ENCODE data around the gene PIAS2.
"Not testable (repeated sequence)": the region's sequence is repeated elsewhere in the genome, so short reads cannot be mapped to it uniquely, and the experiment has no call there.

PIAS2 gene

DNA sequence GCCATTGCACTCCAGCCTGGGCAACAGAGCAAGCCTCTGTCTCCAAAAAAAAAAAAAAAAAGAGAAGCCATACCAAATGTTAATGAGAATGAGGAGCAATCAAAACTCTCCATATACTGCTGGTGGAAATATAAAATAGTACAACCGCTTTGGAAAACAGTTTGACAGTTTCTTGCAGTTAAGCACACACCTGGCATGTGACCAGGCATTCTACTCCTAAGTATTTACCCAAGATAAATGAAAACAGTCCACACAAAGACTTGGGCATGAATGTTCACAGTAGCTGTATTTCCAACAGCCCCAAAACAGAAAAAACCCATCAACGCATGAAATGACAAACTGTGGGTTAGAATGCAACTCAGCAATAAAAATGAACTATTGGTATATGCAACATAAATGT lies 84.5 kb downstream of the PIAS2 start:
- DNase-seq (ENCODE audit: low read depth, low spot score): no peak

DNA sequence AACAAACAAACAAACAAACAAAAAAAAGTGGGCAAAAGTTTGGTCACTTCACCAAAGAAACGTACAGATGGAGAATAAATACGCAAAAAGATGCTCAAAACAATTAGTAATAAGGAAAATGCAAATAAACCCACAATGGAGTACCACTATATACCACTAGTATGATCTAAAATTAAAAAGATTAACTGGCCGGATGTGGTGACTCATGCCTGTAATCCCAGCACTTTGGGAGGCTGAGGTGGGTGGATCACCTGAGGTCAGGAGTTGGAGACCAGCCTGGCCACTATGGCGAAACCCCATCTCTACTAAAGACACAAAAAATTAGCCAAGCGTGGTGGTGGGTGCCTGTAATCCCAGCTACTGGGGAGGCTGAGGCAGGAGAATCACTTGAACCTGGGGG lies 84.9 kb downstream of the PIAS2 start:
- not testable (repeated sequence) for DNase-seq (ENCODE audit: low read depth, low spot score)

DNA sequence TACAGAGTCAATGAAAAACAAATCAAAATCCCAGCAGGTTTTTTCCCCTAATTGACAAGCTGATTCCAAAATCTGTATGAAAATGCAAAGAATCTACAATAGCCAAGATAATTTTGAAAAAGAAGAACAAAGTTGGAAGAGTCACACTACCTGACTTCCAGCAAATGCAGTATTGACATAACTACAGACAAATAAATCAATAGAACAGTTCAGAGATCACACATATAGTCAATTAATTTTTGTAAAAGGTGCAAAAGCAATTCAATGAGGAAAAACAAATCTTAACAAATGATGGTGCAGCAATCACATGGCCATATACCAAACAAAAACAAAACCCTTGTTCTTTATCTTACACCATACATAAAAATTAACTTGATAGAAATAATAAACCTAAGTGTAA lies 85.9 kb downstream of the PIAS2 start:
- DNase-seq (ENCODE audit: low read depth, low spot score): no peak

DNA sequence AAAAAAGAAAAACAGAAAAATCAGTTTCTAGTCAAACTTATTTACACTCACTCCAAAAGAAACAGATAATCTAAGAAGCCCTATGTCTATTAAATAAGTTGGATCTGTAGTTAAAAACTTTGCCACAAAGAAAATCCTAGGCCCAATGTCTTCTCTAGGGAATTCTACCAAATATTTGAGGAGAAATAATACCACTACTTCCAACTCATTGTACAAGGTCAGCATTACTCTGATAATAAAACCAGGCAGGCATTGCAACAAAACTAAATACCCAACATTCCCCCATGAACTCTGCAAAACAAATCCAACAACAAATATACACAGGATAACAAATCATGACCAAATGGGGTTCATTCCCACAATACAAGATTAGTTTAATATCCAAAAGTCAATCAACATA lies 86.7 kb downstream of the PIAS2 start:
- DNase-seq (ENCODE audit: low read depth, low spot score): no peak

DNA sequence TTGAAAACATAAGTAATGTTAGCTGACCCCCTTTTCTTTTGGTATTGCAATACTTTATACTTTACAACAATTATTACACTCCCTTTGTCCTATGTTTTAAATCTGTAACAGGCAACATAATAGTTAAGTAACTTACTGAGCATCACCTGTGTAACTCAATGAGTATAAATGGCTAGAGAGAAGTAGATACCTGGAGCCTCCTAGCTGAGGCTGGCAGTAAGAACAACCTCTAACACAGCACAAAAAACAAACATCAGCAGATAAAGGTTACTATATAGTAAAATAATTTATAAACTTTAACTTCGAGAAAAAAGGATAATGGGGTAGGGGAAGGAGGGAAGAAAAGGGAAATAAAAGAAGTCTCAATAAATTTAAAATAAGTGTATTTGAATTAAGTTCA lies 87.4 kb downstream of the PIAS2 start:
- DNase-seq (ENCODE audit: low read depth, low spot score): no peak

DNA sequence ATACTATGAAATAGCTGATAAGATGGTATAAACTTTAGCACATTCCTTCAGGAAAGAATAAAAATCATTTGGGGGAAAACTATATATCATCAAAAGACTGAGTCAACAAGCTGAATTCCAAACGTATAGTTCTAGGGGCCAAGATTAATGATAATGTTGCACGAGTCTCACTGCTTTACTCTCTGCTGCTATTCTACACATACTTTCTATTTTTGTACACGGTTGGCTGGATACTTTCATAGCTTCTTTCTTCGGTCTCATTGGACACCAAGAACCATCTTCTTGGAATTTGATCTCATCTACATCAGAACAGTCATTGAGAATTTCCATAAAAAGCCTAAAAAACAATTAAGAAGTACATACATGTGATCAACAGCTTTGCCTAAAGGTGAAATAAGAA lies 87.8 kb downstream of the PIAS2 start:
- no peak for DNase-seq (ENCODE audit: low read depth, low spot score)

DNA sequence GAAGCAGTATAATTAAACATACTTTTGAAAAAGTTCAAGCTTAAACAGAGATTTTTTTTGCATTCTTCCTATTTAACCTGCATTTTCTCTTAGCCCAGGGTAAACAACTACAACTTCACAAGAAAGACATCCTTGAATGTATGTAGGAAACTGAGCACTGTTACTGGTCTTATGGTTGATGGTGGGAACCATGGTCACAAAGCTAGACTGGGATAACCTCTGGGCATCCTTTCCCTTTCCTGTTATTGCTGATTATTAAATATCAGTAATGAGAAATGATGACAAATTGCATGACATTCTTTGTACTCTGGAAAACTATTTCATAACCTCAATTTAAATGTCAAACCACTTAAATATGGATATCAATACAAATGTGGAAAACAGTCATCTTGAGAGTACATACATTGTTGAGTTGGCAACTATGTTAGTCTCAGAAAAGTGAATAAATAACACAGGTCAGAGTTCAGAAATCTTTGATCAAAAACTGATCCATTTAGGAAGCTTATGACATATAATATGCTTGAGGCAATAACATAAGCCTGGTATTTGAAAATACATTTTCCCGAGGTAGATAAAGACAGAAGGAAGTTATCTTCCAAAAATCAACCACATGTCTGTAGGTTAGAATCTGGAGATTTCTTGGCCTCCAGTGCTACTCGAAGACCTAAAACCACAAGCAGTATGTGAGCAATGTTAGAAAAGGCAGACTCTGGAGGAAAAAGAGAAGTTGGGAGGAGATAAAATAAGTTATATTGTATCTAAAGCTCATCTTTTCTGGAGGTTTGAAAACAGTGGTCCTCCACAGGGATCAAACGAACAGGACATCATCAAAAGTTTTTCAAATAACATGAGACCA lies 95.2 kb downstream of the PIAS2 start:
- DNase-seq (ENCODE audit: low read depth, low spot score): no peak

DNA sequence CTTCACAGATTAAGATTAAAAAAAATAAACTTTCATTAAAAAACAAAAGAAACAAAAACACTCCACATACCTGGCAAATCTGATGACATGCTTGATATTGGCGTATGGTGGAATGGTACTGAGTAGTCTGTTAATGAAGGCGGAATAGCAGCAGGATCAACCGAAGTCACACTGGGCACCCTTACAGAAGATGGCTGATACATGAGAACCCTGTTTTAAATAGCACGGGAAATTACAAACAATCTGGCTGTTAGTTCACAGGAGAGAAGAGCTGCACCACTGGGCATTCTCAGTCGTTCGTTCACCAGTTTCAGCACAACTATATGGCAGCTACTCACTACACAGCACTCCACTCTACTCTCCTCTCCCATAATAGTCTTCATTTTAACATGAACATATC lies 96.4 kb downstream of the PIAS2 start:
- no peak for DNase-seq (ENCODE audit: low read depth, low spot score)

DNA sequence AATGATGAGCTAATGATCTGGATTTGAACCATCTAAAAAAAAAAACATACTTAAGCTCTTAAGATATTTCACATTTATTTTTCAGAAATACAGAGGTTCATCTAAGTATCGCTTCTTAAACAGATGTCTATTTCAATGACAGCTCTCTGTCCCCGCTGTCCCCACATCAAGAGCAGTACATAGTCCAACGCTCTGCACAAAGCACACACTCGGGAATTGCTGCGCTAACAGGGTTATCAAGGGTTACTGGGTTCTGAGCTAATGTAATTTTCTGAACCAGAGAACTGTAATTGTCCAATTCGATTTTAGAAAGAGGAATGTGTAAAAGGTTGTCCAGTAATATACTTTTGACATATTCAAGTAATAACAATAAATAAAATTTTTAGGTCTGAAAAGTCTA lies 101.6 kb downstream of the PIAS2 start:
- no peak for DNase-seq (ENCODE audit: low read depth, low spot score)

DNA sequence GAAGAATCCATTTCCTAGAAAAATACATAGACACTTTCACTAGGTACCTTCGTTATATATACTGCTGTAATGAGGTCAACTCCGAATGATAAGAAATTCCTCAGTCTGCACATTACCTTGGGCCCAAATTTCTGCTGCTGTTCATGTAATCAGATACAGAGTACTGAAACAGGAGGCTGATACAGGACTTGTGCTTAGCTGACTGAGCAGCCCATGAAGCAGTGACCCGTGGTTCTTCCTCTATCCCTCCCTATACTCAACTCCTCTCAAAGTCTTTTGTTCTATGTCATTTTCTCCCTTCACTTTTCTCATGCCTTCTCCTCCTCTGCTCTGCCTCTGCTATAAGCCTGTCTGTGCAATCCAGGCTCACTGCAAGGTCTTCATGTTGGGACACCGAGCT lies 102.9 kb downstream of the PIAS2 start:
- no peak for DNase-seq (ENCODE audit: low read depth, low spot score)

DNA sequence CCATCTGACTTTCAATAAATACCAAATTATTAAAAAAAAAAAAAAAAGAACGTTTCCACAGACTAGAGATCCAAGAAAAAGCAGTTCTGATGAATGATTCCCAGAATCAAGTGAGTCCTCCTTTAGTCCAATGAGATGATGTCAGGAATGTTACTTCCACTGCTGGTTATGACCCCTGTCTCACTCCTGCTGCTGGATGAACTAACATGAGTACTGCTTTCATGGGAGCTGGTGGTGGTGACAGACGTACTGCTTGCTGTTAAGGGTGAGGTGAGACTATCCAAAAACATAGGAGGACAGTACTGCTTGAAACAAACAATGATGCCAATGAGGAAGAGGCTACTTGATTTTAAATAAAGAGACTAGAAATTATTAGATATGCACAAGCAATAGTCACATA lies 105.0 kb downstream of the PIAS2 start:
- no peak for DNase-seq (ENCODE audit: low read depth, low spot score)

DNA sequence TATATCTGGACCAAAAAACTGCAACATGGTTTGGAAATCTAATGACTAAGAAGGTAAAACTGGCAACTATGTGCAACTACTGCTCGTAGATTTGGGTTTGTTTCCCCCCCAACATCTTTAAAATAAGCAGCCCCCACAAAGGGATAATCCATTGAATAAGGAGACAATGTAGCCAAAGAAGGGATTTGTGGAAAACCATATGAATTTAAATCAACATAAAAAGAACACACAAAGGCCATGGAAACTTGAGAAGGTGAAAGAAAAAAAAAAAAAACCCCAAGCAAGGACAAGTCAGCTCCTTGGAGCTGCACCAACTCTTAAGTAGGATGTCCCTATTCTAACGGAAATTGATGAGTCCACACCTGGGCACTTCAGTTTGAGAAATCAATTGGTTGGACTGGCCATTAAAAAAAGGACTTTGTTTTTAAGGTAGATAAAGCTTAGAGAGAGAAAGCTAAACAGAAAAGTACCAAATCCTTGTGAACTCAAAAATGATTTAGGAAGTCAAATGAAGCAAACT lies 106.8 kb downstream of the PIAS2 start:
- no peak for DNase-seq (ENCODE audit: low read depth, low spot score)

DNA sequence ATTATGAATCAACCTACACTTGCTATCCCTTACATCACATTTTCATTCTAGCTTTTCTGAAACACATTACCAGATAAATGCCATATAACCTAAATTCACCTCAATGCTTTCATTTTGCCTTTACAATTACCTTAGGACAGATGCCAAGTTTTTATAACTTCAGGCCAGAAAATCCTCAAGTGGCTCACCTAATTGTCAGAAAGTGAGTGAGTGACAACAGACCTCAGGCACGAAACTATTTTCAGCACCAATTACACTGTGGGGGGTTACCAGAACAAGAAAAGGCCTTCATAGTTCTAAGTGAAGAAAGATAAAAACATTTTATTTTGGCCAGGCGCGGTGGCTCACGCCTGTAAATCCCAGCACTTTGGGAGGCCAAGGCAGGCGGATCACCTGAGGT lies 108.2 kb downstream of the PIAS2 start:
- no peak for DNase-seq (ENCODE audit: low read depth, low spot score)

DNA sequence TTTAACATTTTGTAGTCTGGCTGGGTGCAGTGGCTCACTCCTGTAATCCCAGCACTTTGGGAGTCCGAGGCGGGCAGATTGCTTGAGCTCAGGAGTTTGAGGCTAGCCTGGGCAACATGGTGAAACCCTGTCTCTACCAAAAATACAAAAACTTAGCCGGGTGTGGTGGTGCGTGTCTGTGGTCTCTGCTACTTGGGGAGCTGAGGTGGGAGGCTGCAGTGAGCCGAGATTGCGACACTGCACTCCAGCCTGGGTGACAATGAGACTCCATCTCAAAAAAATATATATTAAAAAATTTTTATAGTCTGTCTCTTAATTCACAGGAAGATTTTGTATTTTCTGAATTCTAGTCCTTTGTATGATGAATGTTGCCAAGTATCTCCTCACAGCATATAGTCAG lies 121.4 kb downstream of the PIAS2 start:
- DNase-seq (ENCODE audit: low read depth, low spot score): not testable (repeated sequence)

DNA sequence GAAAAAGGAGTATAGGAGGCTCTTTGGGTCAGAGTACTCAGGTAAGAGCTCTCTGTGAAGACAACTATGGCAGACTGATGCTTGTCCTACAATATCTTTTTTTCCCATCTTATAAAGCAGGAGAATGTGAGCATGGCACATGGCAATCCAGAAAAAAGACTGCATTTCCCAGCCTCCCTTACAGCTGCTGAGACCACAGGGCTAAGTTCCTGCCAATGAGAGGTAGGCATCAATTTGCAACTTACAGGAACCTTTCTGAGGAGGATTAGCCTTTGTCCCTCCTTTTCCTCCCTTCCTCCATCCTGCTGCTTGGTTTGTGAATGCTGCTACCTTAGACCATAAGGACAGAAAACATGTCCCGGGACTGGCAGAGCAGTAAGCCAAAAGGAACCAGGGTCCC lies 122.7 kb downstream of the PIAS2 start:
- no peak for DNase-seq (ENCODE audit: low read depth, low spot score)

DNA sequence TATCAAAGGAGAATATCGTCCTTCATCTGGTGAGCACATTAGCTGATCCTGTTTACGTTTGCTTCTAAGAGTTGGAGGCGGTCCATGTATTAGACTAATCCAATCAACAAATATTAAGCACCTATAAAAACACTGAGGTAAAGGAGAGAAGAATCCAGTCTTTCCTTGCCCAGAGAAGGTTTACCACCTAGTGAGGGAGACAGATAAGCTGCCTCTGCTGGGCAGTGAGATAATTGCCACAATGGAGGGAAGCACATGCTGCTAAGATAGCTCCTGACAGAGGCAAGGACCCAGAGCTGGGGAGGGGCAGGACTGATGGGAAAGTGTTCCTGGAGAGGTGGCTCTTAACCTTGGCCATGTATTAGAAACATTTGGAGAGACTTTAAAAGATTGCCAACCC lies 123.7 kb downstream of the PIAS2 start:
- DNase-seq (ENCODE audit: low read depth, low spot score): no peak

DNA sequence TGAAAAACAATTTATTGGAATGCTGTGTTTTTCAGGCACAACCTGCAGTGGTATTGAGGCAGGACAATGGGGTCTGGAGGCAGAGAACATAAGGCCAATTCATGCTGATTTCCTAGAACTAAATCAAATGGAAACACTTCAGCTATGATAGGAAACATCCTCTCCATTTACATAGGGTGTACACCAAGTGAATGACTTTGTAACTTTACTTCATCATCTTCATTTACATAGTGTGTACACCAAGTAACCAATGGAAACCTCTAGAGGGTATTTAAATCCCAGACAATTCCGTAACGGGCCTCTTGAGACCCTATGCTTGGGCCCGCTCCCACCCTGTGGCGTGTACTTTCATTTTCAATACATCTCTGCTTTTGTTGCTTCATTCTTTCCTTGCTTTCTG lies 128.2 kb downstream of the PIAS2 start:
- DNase-seq (ENCODE audit: low read depth, low spot score): no peak

DNA sequence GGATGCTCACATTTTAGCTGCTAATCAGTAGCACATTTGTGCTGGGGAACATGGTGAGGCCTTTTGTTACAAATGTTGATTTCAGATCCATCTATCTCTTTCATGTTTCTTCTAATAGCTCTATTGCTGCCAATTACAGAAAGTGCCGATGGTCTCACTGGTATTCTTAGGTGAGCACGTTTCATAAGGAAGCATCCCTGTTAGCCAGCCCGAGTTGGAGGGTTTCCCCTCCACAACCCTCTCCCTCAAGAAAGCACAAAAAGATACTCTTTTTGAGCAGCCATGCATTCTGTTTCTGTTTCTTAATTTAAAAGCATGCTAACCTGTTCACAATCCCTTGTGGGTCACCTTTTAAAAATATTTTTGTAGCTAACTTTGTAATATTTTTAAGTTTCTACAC lies 129.6 kb downstream of the PIAS2 start:
- DNase-seq (ENCODE audit: low read depth, low spot score): no peak

DNA sequence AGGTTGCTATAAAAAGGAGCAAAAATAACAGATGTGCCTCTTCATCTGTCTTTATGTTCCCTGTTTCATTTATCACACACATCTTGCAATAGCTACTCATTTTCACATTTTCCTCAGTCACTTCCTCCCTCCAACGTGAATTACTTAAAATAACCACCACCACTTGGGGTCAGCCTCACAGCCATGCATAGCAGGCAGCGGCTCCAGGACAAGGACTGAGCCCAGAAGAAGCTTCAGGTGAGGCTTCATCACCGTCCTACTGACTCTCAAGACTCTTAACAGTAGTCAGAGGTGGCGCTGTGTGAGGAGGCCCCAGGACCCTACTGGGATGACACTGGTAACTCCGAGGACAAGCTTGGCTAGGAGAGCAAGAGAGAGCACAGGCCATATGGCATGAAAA lies 144.9 kb downstream of the PIAS2 start:
- DNase-seq (ENCODE audit: low read depth, low spot score): no peak

DNA sequence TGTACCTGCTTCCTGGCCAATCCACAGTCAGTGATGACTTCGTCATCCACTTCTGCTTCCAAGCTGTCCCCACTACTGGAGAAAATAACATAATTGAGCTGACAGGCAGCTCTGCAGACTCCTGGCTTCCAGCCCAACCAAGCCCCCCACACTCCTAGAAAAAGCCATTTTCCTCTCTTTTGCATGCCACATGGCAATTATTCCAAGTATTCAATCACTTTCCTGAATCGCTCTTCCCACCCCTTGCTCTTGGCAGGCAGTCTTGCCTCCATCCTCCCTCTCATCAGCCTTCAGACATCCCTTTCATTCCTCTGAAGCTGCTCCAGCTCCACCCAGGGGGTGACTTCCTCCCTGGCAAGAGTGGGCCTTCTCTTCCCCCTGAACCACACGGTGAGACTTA lies 146.2 kb downstream of the PIAS2 start:
- no peak for DNase-seq (ENCODE audit: low read depth, low spot score)

DNA sequence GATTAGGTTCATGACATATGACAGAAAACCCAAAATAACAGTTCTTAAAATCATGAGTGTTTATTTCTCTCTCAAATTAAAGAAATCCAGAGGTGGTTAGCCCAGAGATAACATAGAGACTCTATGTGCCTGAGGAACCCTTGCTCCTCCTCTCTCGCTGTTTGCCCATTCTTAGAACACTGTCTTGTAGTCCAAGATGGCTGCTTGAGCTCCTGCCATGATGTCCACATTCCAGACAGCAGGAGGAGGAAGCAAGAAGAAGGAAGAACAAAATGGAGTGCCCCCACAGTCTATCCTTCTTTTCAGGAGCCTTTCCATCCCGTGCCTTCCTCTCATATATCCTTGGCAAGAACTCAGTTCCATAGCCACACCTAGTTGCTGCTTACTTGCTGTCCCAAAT lies 146.6 kb downstream of the PIAS2 start:
- no peak for DNase-seq (ENCODE audit: low read depth, low spot score)

DNA sequence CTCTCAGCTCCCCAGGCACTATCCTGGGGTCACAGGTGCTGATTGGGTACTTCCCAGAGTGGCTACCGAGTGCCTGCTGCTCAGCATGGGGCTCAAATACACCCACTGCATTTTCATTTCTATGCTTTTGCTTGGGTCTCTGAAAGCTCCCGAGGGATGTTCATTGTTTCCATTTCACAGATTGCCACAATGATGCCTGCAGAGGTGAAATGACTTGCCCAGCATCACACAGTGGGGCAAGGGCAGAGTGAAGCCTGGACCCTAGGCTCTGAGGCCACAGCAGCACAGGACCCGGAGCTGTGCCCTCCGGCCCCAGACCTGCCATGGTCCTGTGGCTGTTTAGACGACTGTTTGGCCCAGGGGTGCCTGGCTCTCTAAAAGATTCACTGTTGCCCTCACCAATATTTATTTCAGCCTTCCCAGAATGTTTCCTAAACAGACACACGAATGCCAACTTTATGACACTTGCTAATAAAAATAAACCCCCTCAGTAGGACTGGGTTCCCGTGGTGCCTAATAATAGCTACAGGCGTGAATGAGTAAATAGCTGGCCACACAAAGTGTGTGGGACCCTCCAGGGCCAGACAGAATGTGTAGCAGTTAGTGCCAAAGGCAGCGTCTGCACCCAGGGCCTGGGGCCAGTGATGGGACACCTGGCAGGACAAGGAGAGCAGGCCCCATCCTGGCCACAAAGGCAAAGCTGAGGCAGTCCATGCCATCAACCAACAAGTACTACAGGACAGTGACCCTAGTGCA lies 149.0 kb downstream of the PIAS2 start:
- no peak for DNase-seq (ENCODE audit: low read depth, low spot score)

DNA sequence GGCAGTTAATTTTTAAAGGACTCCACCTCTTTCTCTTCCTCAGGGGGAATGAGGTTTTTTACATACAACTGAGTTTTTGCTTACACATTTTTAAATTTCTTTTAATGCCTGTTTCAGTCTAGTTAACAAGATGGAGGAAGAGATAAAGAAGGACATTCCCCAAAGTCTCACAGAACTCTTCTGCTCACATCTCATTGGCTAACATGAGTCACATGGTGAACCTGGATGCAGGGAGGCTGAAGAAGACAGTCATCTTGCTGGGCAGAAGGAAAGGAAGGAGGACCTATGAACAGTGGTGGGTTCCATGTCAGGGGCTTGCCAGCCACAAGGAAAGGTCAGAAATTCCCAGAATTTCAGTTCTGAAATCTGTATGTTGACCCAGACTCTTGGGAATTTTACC lies 150.1 kb downstream of the PIAS2 start:
- no peak for DNase-seq (ENCODE audit: low read depth, low spot score)
